HepG2 (cell line): ENCODE measurements around the gene RBM28. TPM values are rescaled to one million over a fixed set of nuclear protein-coding genes. Genes with fewer than 3 reads are reported as not detected.

ENCODE experiments used
- FOXC1 ChIP-seq: sonication (generic); formaldehyde crosslinking; IDR thresholded peaks from 2 replicates; pipeline ENCODE4 v1.8.0; 2022; ENCODE audit warnings: mild to moderate bottlenecking, missing genetic modification reagents, borderline replicate concordance
- HDAC1 ChIP-seq: sonication (generic); formaldehyde crosslinking; IDR thresholded peaks from 2 replicates; pipeline ENCODE4 v1.5.1; 2020; ENCODE audit warnings: mild to moderate bottlenecking, missing genetic modification reagents
- ISX ChIP-seq: sonication (generic); formaldehyde crosslinking; conservative IDR thresholded peaks from 2 replicates; pipeline ENCODE4 v1.5.0; 2020; ENCODE audit warnings: missing genetic modification reagents
- KLF11 ChIP-seq: IDR thresholded peaks from 2 replicates; pipeline ENCODE4 v1.6.1; 2016; ENCODE audit warnings: missing compliant biosample characterization
- NCOA5 ChIP-seq: sonication (generic); formaldehyde crosslinking; IDR thresholded peaks from 2 replicates; pipeline ENCODE4 v1.4.0; 2020; ENCODE audit warnings: missing genetic modification reagents
- TEAD2 ChIP-seq: sonication (generic); formaldehyde crosslinking; IDR thresholded peaks from 2 replicates; pipeline ENCODE4 v1.9.0; 2021; ENCODE audit warnings: missing genetic modification reagents
- ZNF121 ChIP-seq: sonication (generic); formaldehyde crosslinking; IDR thresholded peaks from 2 replicates; pipeline ENCODE4 v1.5.0; 2020; ENCODE audit warnings: mild to moderate bottlenecking, missing genetic modification reagents
- ZNF180 ChIP-seq: sonication (generic); formaldehyde crosslinking; IDR thresholded peaks from 2 replicates; pipeline ENCODE4 v1.4.0; 2020; ENCODE audit warnings: low read depth, missing genetic modification reagents, borderline replicate concordance
- ZNF30 ChIP-seq: sonication (generic); formaldehyde crosslinking; IDR thresholded peaks from 2 replicates; pipeline ENCODE4 v1.5.0; 2020; ENCODE audit warnings: mild to moderate bottlenecking, missing genetic modification reagents
- ZNF335 ChIP-seq: sonication (generic); formaldehyde crosslinking; IDR thresholded peaks from 2 replicates; pipeline ENCODE4 v1.4.0; 2020; ENCODE audit warnings: missing genetic modification reagents
- ZNF670 ChIP-seq: sonication (generic); formaldehyde crosslinking; IDR thresholded peaks from 2 replicates; pipeline ENCODE4 v1.8.0; 2022; ENCODE audit warnings: mild to moderate bottlenecking, missing genetic modification reagents, borderline replicate concordance
- ZNF773 ChIP-seq: sonication (generic); formaldehyde crosslinking; IDR thresholded peaks from 2 replicates; pipeline ENCODE4 v1.4.0; 2020; ENCODE audit warnings: missing genetic modification reagents, borderline replicate concordance
- ZNF879 ChIP-seq: sonication (generic); formaldehyde crosslinking; IDR thresholded peaks from 2 replicates; pipeline ENCODE4 v1.8.1; 2023; ENCODE audit warnings: missing genetic modification reagents
- ZSCAN21 ChIP-seq: sonication (generic); formaldehyde crosslinking; IDR thresholded peaks from 2 replicates; pipeline ENCODE4 v1.8.0; 2022; ENCODE audit warnings: mild to moderate bottlenecking, missing genetic modification reagents, moderate library complexity, borderline replicate concordance
- polyA plus RNA-seq, 8 experiments: library from polyadenylated mRNA; depleted of rRNA in 3 of 8; stranded (reverse) in 7 of 8; unstranded in 1 of 8; fragments of >200 nt; fragmentation: Illumina TruSeq in 4 of 8; extraction: Trizol in 4 of 8; gene quantifications; 2 replicates each; pipeline versions ENCODE4 v1.2.1 to v1.2.3, GENCODE V29; 2011 to 2016; ENCODE audit warnings: low read depth in 4 of 8, missing spikeins in 1 of 8, mixed read lengths in 1 of 8; ENCODE audit not compliant: insufficient read depth in 1 of 8
- total RNA-seq, 5 experiments: library from RNA; depleted of rRNA; stranded (reverse); fragments of >200 nt; fragmentation: Illumina TruSeq; extraction: Trizol; gene quantifications; 2 replicates each; pipeline ENCODE4 v1.2.3, GENCODE V29; 2016; ENCODE audit warnings: low read depth in 1 of 5
- TF ChIP-seq, protein P1 (sequence below): sonication (generic); formaldehyde crosslinking; IDR thresholded peaks from 2 replicates; pipeline ENCODE4 v1.8.1; 2023; ENCODE audit warnings: mild to moderate bottlenecking, missing genetic modification reagents
- TF ChIP-seq, protein P2 (sequence below): sonication (generic); formaldehyde crosslinking; IDR thresholded peaks from 2 replicates; pipeline ENCODE4 v1.4.0; 2020; ENCODE audit warnings: low read depth, mild to moderate bottlenecking, missing genetic modification reagents
- TF ChIP-seq, protein P3 (sequence below): sonication (generic); formaldehyde crosslinking; IDR thresholded peaks from 2 replicates; pipeline ENCODE4 v1.5.0; 2020; ENCODE audit warnings: mild to moderate bottlenecking, missing genetic modification reagents, moderate library complexity
- TF ChIP-seq, protein P4 (sequence below): sonication (generic); formaldehyde crosslinking; IDR thresholded peaks from 2 replicates; pipeline ENCODE4 v1.4.0; 2020; ENCODE audit warnings: mild to moderate bottlenecking, missing genetic modification reagents, borderline replicate concordance

Gene RBM28
- total and polyA plus RNA-seq, 2 of the 13 experiments (the other 11 are each of a cell fraction or from before 2014, with no cell fraction given): 20.5 to 49.0 TPM

DNA sequence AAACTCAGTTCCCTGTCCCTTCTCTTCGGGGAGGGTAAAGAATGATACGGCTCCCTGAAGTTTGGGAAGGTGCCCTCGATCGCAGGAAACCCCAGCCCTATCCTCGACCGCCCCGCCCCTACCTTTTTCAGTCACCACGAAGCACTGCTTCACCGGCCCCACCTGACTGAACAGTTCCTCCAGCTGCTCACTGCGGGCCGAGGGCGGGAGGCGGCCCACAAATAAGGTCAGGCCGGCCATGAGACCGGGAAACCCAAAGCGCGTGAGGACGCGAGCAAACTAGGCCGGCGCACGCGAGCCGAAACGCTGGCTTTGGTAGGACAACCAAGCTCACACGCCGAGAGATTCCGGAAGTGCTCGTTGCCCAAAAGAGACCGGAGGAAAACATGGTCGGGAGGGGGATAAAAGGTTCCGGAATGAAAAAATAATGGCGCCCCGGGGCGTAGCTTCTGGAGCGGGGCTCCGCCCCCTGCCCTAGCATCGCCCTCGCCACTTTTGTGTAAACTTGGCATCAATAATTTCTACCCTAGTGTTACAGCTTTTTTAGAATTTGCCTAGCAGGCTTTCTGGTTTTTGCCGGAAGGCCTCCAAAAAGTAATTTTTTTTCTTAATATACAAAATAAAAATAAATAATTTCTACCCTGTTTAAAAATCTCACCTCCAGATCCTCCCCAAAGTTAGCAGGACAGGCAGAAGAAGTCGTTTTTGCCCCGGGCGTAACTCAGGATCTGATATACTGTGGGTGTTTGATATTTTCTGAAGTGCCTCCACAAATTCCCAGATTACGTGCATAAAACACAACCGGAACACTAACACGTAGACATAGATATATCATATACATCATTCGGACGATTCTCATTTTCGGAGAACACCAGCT is at the start of gene RBM28 (continued):
- TF ChIP-seq, protein P1, sequence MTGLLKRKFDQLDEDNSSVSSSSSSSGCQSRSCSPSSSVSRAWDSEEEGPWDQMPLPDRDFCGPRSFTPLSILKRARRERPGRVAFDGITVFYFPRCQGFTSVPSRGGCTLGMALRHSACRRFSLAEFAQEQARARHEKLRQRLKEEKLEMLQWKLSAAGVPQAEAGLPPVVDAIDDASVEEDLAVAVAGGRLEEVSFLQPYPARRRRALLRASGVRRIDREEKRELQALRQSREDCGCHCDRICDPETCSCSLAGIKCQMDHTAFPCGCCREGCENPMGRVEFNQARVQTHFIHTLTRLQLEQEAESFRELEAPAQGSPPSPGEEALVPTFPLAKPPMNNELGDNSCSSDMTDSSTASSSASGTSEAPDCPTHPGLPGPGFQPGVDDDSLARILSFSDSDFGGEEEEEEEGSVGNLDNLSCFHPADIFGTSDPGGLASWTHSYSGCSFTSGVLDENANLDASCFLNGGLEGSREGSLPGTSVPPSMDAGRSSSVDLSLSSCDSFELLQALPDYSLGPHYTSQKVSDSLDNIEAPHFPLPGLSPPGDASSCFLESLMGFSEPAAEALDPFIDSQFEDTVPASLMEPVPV (CRISPR knock-in tag): peak; percentile 100
- TF ChIP-seq ZNF30 (CRISPR knock-in tag): peak; percentile 99
- peak; percentile 100 for TF ChIP-seq ZNF670 (CRISPR knock-in tag)
- no peak; the same call in 1 of the 2 replicates for TF ChIP-seq ISX (CRISPR knock-in tag)
- TF ChIP-seq, protein P2, sequence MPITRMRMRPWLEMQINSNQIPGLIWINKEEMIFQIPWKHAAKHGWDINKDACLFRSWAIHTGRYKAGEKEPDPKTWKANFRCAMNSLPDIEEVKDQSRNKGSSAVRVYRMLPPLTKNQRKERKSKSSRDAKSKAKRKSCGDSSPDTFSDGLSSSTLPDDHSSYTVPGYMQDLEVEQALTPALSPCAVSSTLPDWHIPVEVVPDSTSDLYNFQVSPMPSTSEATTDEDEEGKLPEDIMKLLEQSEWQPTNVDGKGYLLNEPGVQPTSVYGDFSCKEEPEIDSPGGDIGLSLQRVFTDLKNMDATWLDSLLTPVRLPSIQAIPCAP (CRISPR knock-in tag): peak; percentile 93; the same call in 1 of the 2 replicates
- TF ChIP-seq ZNF180 (CRISPR knock-in tag): no peak
- TF ChIP-seq KLF11: peak; percentile 99
- TF ChIP-seq, protein P3, sequence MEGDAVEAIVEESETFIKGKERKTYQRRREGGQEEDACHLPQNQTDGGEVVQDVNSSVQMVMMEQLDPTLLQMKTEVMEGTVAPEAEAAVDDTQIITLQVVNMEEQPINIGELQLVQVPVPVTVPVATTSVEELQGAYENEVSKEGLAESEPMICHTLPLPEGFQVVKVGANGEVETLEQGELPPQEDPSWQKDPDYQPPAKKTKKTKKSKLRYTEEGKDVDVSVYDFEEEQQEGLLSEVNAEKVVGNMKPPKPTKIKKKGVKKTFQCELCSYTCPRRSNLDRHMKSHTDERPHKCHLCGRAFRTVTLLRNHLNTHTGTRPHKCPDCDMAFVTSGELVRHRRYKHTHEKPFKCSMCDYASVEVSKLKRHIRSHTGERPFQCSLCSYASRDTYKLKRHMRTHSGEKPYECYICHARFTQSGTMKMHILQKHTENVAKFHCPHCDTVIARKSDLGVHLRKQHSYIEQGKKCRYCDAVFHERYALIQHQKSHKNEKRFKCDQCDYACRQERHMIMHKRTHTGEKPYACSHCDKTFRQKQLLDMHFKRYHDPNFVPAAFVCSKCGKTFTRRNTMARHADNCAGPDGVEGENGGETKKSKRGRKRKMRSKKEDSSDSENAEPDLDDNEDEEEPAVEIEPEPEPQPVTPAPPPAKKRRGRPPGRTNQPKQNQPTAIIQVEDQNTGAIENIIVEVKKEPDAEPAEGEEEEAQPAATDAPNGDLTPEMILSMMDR (CRISPR knock-in tag): 0 out of 2 replicates have a peak, but pooled peaks have one; percentile 21
- TF ChIP-seq, protein P4, sequence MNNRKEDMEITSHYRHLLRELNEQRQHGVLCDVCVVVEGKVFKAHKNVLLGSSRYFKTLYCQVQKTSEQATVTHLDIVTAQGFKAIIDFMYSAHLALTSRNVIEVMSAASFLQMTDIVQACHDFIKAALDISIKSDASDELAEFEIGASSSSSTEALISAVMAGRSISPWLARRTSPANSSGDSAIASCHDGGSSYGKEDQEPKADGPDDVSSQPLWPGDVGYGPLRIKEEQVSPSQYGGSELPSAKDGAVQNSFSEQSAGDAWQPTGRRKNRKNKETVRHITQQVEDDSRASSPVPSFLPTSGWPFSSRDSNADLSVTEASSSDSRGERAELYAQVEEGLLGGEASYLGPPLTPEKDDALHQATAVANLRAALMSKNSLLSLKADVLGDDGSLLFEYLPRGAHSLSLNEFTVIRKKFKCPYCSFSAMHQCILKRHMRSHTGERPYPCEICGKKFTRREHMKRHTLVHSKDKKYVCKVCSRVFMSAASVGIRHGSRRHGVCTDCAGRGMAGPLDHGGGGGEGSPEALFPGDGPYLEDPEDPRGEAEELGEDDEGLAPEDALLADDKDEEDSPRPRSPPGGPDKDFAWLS (CRISPR knock-in tag): no peak
- TF ChIP-seq TEAD2: peak; percentile 96
- peak; percentile 100 for TF ChIP-seq ZSCAN21 (CRISPR knock-in tag)
- TF ChIP-seq ZNF335 (CRISPR knock-in tag): peak; percentile 88
- peak; percentile 99 for TF ChIP-seq FOXC1 (CRISPR knock-in tag)
- no peak for TF ChIP-seq NCOA5 (CRISPR knock-in tag)
- TF ChIP-seq ZNF879 (CRISPR knock-in tag): peak; percentile 98
- peak; percentile 96 for TF ChIP-seq HDAC1 (CRISPR knock-in tag)
- peak; percentile 98 for TF ChIP-seq ZNF773 (CRISPR knock-in tag)
- TF ChIP-seq ZNF121: peak; percentile 73; the same call in 1 of the 2 replicates
